IMR-90 (cell line): ENCODE results near the gene UTP3. TPM values are rescaled to one million over a fixed set of nuclear protein-coding genes. Genes with fewer than 3 reads are reported as not detected.

ENCODE experiments used
- ATAC-seq: fragments of 200-7000 bp; cut with Tn5 transposase; 2 replicates; pipeline ENCODE4 v1.9.1; 2020; ENCODE audit warnings: low read depth, mild to moderate bottlenecking, moderate library complexity
- BruUV-seq: library from RNA; stranded (reverse); fragments of 400-500 nt; replicated peaks from 2 replicates; lab custom pipeline; 2021; lab: Mats Ljungman, UMichigan
- CTCF ChIA-PET: fragments of 300-600 bp; formaldehyde crosslinking; extraction: SDS; loops from one replicate; lab custom pipeline; 2021; ENCODE audit warnings: antibody characterized with exemption; lab: Yijun Ruan, JAX
- POLR2A ChIA-PET: fragments of 300-600 bp; sonication (Branson Sonifier 250); formaldehyde crosslinking; loops from one replicate; lab custom pipeline; 2022; ENCODE audit warnings: antibody characterized with exemption; ENCODE audit not compliant: unreplicated experiment; lab: Charles Lee
- DNase-seq: peaks from one replicate; pipeline ENCODE4 v3.0.0; 2013
- H2AFZ ChIP-seq: replicated peaks from 2 replicates; pipeline ENCODE3; 2013; ENCODE audit warnings: low read length, mild to moderate bottlenecking; ENCODE audit not compliant: poor library complexity
- H2AK5ac ChIP-seq: 2 replicates; pipeline ENCODE4 v1.6.1; 2013; ENCODE audit warnings: low read depth, low read length, inconsistent platforms
- H2AK9ac ChIP-seq: replicated peaks from 2 replicates; pipeline ENCODE3; 2013; ENCODE audit warnings: mild to moderate bottlenecking, low read depth, low read length, moderate library complexity; ENCODE audit not compliant: poor library complexity
- H2BK120ac ChIP-seq: 2 replicates; pipeline ENCODE4 v1.6.1; 2013; ENCODE audit warnings: low read depth, low read length, inconsistent platforms
- H2BK15ac ChIP-seq: 3 replicates; pipeline ENCODE4 v1.6.1; 2013; ENCODE audit warnings: low read depth, low read length, inconsistent platforms
- H2BK20ac ChIP-seq: 2 replicates; pipeline ENCODE4 v1.6.1; 2013; ENCODE audit warnings: low read depth, mild to moderate bottlenecking, inconsistent platforms, low read length, moderate library complexity
- H2BK5ac ChIP-seq: 2 replicates; pipeline ENCODE4 v1.6.1; 2013; ENCODE audit warnings: mild to moderate bottlenecking, low read depth, low read length, inconsistent platforms; ENCODE audit not compliant: poor library complexity, severe bottlenecking
- H3K14ac ChIP-seq: replicated peaks from 2 replicates; pipeline ENCODE4 v1.6.1; 2013; ENCODE audit warnings: low read depth, low read length, inconsistent platforms
- H3K18ac ChIP-seq: 2 replicates; pipeline ENCODE4 v1.6.1; 2013; ENCODE audit warnings: low read depth, low read length, control low read depth
- H3K23ac ChIP-seq: 2 replicates; pipeline ENCODE4 v1.6.1; 2013; ENCODE audit warnings: low read depth, low read length, inconsistent platforms
- H3K27ac ChIP-seq: 2 replicates; pipeline ENCODE4 v1.5.1; 2013; ENCODE audit warnings: mild to moderate bottlenecking, control low read depth, low read length; ENCODE audit not compliant: insufficient read depth
- H3K27me3 ChIP-seq: 2 replicates; pipeline ENCODE4 v1.6.1; 2013; ENCODE audit warnings: low read length; ENCODE audit not compliant: control insufficient read depth, insufficient read depth
- H3K36me3 ChIP-seq: 2 replicates; pipeline ENCODE4 v1.6.1; 2013; ENCODE audit warnings: low read length, mixed read lengths; ENCODE audit not compliant: control insufficient read depth, insufficient read depth
- H3K4ac ChIP-seq: 2 replicates; pipeline ENCODE4 v1.6.1; 2013; ENCODE audit warnings: low read depth, low read length, inconsistent platforms
- H3K4me1 ChIP-seq: 2 replicates; pipeline ENCODE4 v1.6.1; 2013; ENCODE audit warnings: low read length, mixed read lengths; ENCODE audit not compliant: control insufficient read depth, insufficient read depth
- H3K4me2 ChIP-seq: 2 replicates; pipeline ENCODE4 v1.6.1; 2013; ENCODE audit warnings: low read depth, mild to moderate bottlenecking, control low read depth, low read length, moderate library complexity
- H3K4me3 ChIP-seq: 2 replicates; pipeline ENCODE4 v1.5.1; 2013; ENCODE audit warnings: low read depth, mild to moderate bottlenecking, control low read depth, low read length, moderate library complexity; ENCODE audit not compliant: insufficient read depth
- H3K56ac ChIP-seq: 2 replicates; pipeline ENCODE4 v1.6.1; 2013; ENCODE audit warnings: low read length, inconsistent platforms; ENCODE audit not compliant: insufficient read depth; ENCODE audit errors: extremely low read depth
- H3K79me1 ChIP-seq, 2 experiments: 2 replicates each; pipeline ENCODE4 v1.6.1; 2013; ENCODE audit warnings: low read length in 2 of 2, inconsistent platforms in 1 of 2, low read depth in 1 of 2
- H3K9ac ChIP-seq: 2 replicates; pipeline ENCODE4 v1.6.1; 2013; ENCODE audit warnings: low read depth, low read length, control low read depth
- H3K9me1 ChIP-seq: 2 replicates; pipeline ENCODE4 v1.6.1; 2013; ENCODE audit warnings: low read length, inconsistent platforms; ENCODE audit not compliant: insufficient read depth
- H3K9me3 ChIP-seq: 2 replicates; pipeline ENCODE4 v1.6.1; 2013; ENCODE audit warnings: low read length; ENCODE audit not compliant: control insufficient read depth, insufficient read depth
- H4K20me1 ChIP-seq: 2 replicates; pipeline ENCODE4 v1.6.1; 2013; ENCODE audit warnings: low read length, inconsistent platforms; ENCODE audit not compliant: insufficient read depth
- H4K5ac ChIP-seq: 2 replicates; pipeline ENCODE4 v1.6.1; 2013; ENCODE audit warnings: mild to moderate bottlenecking, low read depth, low read length, control low read depth
- H4K8ac ChIP-seq, 2 experiments: 2 replicates each; pipeline ENCODE4 v1.6.1; 2013; ENCODE audit warnings: low read depth in 2 of 2, low read length in 2 of 2, control low read depth in 1 of 2, inconsistent platforms in 1 of 2
- H4K91ac ChIP-seq: 2 replicates; pipeline ENCODE4 v1.6.1; 2013; ENCODE audit warnings: low read depth, low read length, inconsistent platforms; ENCODE audit not compliant: insufficient read depth
- BHLHE40 ChIP-seq: fragments of 150-350 bp; IDR thresholded peaks from 2 replicates; pipeline ENCODE4 v1.6.1; 2016; ENCODE audit warnings: mild to moderate bottlenecking, low read depth, low read length
- MAZ ChIP-seq: IDR thresholded peaks from 2 replicates; pipeline ENCODE4 v1.6.1; 2012; ENCODE audit warnings: low read depth, mild to moderate bottlenecking, low read length, improper control_type of control experiment, moderate library complexity, borderline replicate concordance
- MXI1 ChIP-seq: IDR thresholded peaks from 2 replicates; pipeline ENCODE4 v1.6.1; 2012; ENCODE audit warnings: low read depth, mild to moderate bottlenecking, low read length, moderate library complexity, borderline replicate concordance
- POLR2A ChIP-seq: IDR thresholded peaks from 2 replicates; pipeline ENCODE4 v1.6.1; 2012; ENCODE audit warnings: mild to moderate bottlenecking, low read depth, low read length
- RFX5 ChIP-seq: IDR thresholded peaks from 2 replicates; pipeline ENCODE4 v1.8.0; 2012; ENCODE audit warnings: low read depth, mild to moderate bottlenecking, low read length, moderate library complexity
- USF2 ChIP-seq: fragments of 150-350 bp; IDR thresholded peaks from 2 replicates; pipeline ENCODE4 v1.6.1; 2017; ENCODE audit warnings: mild to moderate bottlenecking, antibody characterized with exemption, low read length, low read depth
- WGBS, 2 experiments: methylation state at CpG; one replicate each; pipeline versions ENCODE4 v1.1.5 to v1.1.7; 2013; ENCODE audit warnings: missing lambda C conversion rate in 2 of 2; ENCODE audit not compliant: insufficient read length in 1 of 2; ENCODE audit errors: extremely low coverage in 2 of 2; 5-methylcytosine and 5-hydroxymethylcytosine counted together
- dilution Hi-C: fragments of 300-500 bp; cut with HindIII; formaldehyde crosslinking; loops from one replicate; pipeline ENCODE4 v1.14.3; 2018; ENCODE audit warnings: low sequenced_read_pairs; ENCODE audit not compliant: unreplicated experiment
- in situ Hi-C: fragments of 300-500 bp; cut with MboI; formaldehyde crosslinking; loops from 3 replicates; pipeline ENCODE4 v1.14.3; 2019; ENCODE audit warnings: low sequenced_read_pairs, inconsistent platforms, mixed read lengths
- intact Hi-C: fragments of 100-400 bp; cut with micrococcal nuclease; formaldehyde crosslinking; loops from 2 replicates; pipeline ENCODE4 v1.10.0; 2022
- polyA plus RNA-seq, 3 experiments: library from polyadenylated mRNA; depleted of rRNA; stranded (reverse); fragments of >200 nt; gene quantifications; 2 replicates each; pipeline ENCODE4 v1.2.3, GENCODE V29; 2012; ENCODE audit warnings: low replicate concordance in 1 of 3
- total RNA-seq: library from RNA; depleted of rRNA; stranded (reverse); fragments of >200 nt; gene quantifications from 2 replicates; pipeline ENCODE4 v1.2.3, GENCODE V29; 2012

The UTP3 gene
- total and polyA plus RNA-seq, 2 of the 4 experiments (the other 2 are of a cell fraction), result 14.9 to 30.7 TPM

- ATAC-seq (peak; percentile 73), DNase-seq (peak; percentile 54)
- BruUV-seq, result no TSS peak
- peak overlapping the region; percentile 56 for H3K4ac ChIP-seq
- H2BK15ac ChIP-seq, result no peak overlapping the region
- H3K9me1 ChIP-seq, result peaks cover 6% of the 10 kb centered on the region
- H4K5ac ChIP-seq, result no peak overlapping the region
- ChIA-PET POLR2A (no interaction called here), CTCF (interaction anchor here (0.7 kb wide), 2 partner anchors 49 to 53 kb away, joined by 3 read pairs; no protein-coding TSS in a partner anchor)
- peak overlapping the region; percentile 82 for H3K23ac ChIP-seq
- H2BK120ac ChIP-seq, result peak overlapping the region; percentile 9; the same call in 1 of the 2 replicates
- H3K36me3 ChIP-seq, result no peaks in the 10 kb centered on the region
- H2AK9ac ChIP-seq, result peak overlapping the region; percentile 98
- WGBS, 2 experiments, result 0% methylated on average over 45 of the region's 86 CpGs; no CpG with 5 or more reads in 1 of the 2 experiments
- H3K14ac ChIP-seq, result peak overlapping the region; percentile 81
- peak overlapping the region; percentile 93 for H3K27ac ChIP-seq
- peak overlapping the region; percentile 44; the same call in 1 of the 2 replicates for H4K91ac ChIP-seq
- H3K9me3 ChIP-seq, result no peaks in the 10 kb centered on the region
- dilution Hi-C loops (no loop called here), in situ Hi-C loops (no loop called here), intact Hi-C loops (loop anchor here (1.0 to 5.0 kb wide), 2 partner anchors 17 to 72 kb away; partner anchors contain the start of gene UTP3)
- peaks cover 4% of the 10 kb centered on the region; the same call in 1 of the 2 replicates for H3K4me1 ChIP-seq
- H3K79me1 ChIP-seq, result peaks cover 18 to 42% of the 10 kb centered on the region in 2 experiments
- peak overlapping the region; percentile 93 for H3K4me2 ChIP-seq
- peak overlapping the region; percentile 97 for H2BK5ac ChIP-seq
- H2AK5ac ChIP-seq, result no peak overlapping the region
- H4K8ac ChIP-seq, result peak overlapping the region; percentile 13 to 60; a peak in 3 of 4 replicates
- H3K18ac ChIP-seq, result peak overlapping the region; percentile 58; the same call in 1 of the 2 replicates
- no peaks in the 10 kb centered on the region for H4K20me1 ChIP-seq
- TF ChIP-seq RFX5, result no peak
- peak; percentile 50 for TF ChIP-seq USF2
- TF ChIP-seq MXI1, result peak; percentile 78; the same call in 1 of the 2 replicates
- TF ChIP-seq POLR2A, result peak; percentile 53
- TF ChIP-seq BHLHE40, result peak; percentile 35; the same call in 1 of the 2 replicates
- peak; percentile 32; the same call in 1 of the 2 replicates for TF ChIP-seq MAZ
- peak overlapping the region; percentile 67 for H3K4me3 ChIP-seq
- peak overlapping the region; percentile 40 for H3K56ac ChIP-seq
- H3K9ac ChIP-seq, result peak overlapping the region; percentile 64
- peak overlapping the region; percentile 97 for H2AFZ ChIP-seq
- no peak overlapping the region for H2BK20ac ChIP-seq
- no peaks in the 10 kb centered on the region for H3K27me3 ChIP-seq
These were observed 17.1 kb downstream of the UTP3 start for GRCh38 chr4:70705183-70706043.
